22Rv1 (cell line): ENCODE data around the gene RGS6.

Source experiments
- CTCF ChIP-seq: fragments of 450-650 bp; IDR thresholded peaks from 2 replicates; pipeline ENCODE4 v1.5.1; 2017; ENCODE audit warnings: mild to moderate bottlenecking
- ZFX ChIP-seq: fragments of 450-650 bp; IDR thresholded peaks from 2 replicates; pipeline ENCODE4 v1.6.1; 2017; ENCODE audit warnings: antibody characterized with exemption, borderline replicate concordance

DNA sequence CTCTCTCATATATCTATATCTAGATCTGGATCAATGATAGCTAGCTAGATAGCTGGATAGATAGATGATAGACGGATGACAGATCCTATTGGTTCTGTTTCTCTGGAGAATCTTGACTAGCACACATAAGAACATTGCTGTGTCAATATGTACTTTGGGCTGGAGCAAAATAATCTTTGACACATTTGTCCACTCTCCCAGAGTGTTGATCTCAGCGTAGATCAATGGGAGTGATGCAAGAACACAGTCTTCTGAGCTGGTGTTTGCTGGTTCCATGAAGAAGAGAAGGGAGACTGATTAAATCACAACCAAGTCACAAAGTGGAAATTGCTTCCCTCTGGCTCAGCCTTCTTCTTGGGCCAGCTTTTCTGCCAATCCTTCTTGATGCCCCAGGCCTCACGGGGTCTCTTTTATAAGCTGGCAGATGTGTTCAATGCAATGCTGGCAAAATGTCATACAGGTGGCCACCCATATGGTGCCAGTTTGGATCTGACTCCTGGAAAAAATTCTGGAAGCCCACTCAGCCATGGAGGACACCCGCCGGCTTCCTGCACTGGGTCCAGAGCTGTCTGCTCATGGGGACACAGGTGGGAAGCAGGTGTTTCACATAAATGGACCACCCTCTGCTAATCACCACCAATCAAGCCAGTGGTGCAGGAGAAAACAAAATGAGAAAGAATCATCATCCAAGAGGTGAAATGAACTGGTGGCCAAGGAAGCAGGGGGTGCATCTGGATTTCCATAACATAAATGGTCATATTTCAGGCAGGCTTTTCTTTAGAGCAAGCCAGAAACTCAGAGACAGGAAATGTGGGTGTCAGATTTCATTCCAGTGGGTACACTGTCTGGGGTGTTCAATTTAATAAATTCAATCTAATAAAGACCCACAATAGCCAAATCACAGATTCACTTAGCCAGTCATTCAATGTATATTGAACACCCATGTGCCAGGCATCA, 651.4 kb downstream of the RGS6 start:
- TF ChIP-seq CTCF: no peak
- TF ChIP-seq ZFX: no peak
